SK-N-SH treated with all-trans-retinoic acid at 6 μM for 48 hours (cell line): Measurements from ENCODE around the gene AFTPH.

ENCODE experiments used
- ARNTL ChIP-seq: fragments of 450-650 bp; formaldehyde crosslinking; IDR thresholded peaks from 2 replicates; pipeline ENCODE4 v1.5.0; 2020; ENCODE audit warnings: low read depth, mild to moderate bottlenecking, moderate library complexity, borderline replicate concordance
- CREB5 ChIP-seq: fragments of 250-450 bp; sonication (Bioruptor Pico); IDR thresholded peaks from 2 replicates; pipeline ENCODE4 v1.5.1; 2020; ENCODE audit warnings: low read depth, mild to moderate bottlenecking, moderate library complexity
- RARB ChIP-seq: fragments of 250-450 bp; sonication (Bioruptor Pico); IDR thresholded peaks from 2 replicates; pipeline ENCODE4 v1.8.0; 2021; ENCODE audit warnings: mild to moderate bottlenecking, moderate library complexity
- TOX ChIP-seq: fragments of 250-450 bp; sonication (Bioruptor Pico); IDR thresholded peaks from 2 replicates; pipeline ENCODE4 v1.8.0; 2021; ENCODE audit warnings: mild to moderate bottlenecking, moderate library complexity, borderline replicate concordance
- ZC3H10 ChIP-seq: fragments of 250-450 bp; sonication (Bioruptor Pico); IDR thresholded peaks from 2 replicates; pipeline ENCODE4 v1.5.1; 2021; ENCODE audit warnings: mild to moderate bottlenecking, moderate library complexity
- ZFP3 ChIP-seq: fragments of 250-450 bp; sonication (Bioruptor Pico); IDR thresholded peaks from 2 replicates; pipeline ENCODE4 v1.5.0; 2020; ENCODE audit warnings: mild to moderate bottlenecking, moderate library complexity

- TF ChIP-seq ARNTL (CRISPR knock-in tag) (no peak), ZC3H10 (CRISPR knock-in tag) (no peak), RARB (no peak), CREB5 (no peak), ZFP3 (CRISPR knock-in tag) (no peak), TOX (CRISPR knock-in tag) (no peak)
These were observed 17.4 kb upstream of the AFTPH start for GRCh38 chr2:64506686-64507085.
